ENCODE data around the gene FXYD3.
A peak's percentile ranks its signal among the peaks of the same experiment; 100 is the strongest.
"Not testable (repeated sequence)": the region's sequence is repeated elsewhere in the genome, so short reads cannot be mapped to it uniquely, and the experiment has no call there.

The FXYD3 gene

GRCh38 chr19:35125749-35126623 lies 10.4 kb downstream of the FXYD3 start:
- no peak for DNase-seq

DNA sequence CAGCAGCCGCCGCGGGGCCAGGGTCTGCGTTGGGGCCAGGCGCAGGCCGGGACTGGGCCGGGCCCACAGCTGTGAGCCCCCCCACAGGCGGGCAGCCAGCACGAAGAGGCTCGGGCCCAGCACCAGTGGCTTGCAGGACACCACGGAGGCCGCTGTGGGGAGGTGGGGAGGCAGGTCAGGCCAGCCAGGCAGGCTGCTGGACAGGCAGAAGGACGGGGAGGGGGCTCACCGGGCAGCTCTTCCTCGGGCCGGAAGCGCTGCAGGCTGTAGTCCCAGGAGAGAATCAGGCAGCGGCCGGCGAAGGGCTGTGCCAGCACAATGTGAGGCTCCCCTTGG lies 11.0 kb downstream of the FXYD3 start:
- no peak for DNase-seq

DNA sequence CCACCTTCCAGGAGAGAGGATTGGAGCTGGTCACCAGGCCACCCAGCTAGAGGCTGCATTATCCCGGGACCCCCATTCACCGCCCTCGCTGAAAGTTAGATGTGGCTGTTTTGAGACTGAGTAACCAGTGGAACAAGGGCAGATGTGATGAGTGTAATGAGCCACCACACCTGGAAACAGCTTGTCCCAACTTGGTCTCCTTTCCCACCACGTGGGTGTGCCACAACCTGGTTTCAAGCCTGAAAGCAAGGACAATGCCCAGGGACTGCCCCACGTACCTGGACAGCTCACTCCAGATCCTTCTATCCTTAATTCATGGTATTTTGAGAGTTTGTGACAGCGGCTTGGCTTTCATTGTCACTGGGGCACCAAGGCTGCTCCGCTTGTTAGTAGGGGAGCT lies 12.2 kb downstream of the FXYD3 start:
- no peak for DNase-seq

DNA sequence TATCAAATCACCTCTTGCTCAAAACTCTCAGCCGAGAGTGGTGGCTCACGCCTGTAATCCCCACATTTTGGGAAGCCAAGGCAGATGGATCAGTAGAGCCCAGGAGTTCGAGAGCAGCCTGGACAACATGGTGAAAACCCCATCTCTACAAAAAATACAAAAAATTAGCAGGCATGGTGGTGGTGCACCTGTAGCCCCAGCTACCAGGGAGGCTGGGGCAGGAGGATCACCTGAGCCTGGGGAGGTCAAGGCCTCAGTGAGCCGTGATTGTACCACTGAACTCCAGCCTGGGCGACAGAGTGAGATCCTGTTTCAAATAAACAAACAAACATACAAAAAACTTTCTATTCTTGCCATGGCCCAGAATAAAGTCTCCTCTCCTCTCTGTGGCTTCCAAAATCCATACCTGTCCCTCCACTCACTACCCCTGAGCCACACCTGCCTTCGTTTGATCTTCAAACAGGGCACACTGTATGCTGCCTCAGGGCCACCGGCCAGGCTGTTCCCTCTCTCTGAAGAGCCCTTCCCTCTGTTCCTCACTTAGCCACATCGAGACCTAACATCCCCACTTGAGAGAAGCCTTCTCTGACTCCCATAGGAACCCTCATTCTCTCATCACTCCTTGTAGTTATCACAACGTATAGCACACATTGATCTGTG lies 12.9 kb downstream of the FXYD3 start:
- DNase-seq, result no peak

- not testable (repeated sequence) for DNase-seq
These were observed 14.2 kb downstream of the FXYD3 start for GRCh38 chr19:35129724-35130274.

- DNase-seq, result no peak
These were observed 15.4 kb downstream of the FXYD3 start for GRCh38 chr19:35130761-35131720.

DNA sequence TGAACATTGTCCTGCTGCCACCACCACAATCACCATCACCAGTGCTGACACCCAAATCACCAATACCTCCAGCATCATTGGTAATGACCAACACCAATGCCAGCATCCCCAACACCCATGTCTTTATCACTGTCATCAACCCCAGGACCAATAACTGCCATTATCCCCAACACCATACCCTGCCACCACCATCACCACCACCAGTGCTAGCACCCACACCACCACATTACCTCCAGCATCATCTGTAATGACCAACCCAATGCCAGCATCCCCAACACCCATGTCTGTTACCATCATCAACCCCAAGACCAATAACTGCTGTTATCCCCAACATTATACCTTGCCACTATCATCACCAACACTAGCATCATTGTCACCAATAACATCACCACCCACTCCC lies 16.6 kb downstream of the FXYD3 start:
- DNase-seq, result no peak

GRCh38 chr19:35133826-35134225 lies 18.2 kb downstream of the FXYD3 start:
- DNase-seq, result no peak

GRCh38 chr19:35134601-35135242 lies 19.1 kb downstream of the FXYD3 start, which contains the start of gene LGI4:
Gene LGI4, minus strand, starts transcription at chr19:35135059. Its CDS starts 379 bp downstream, at chr19:35134680.
- DNase-seq, result no peak

GRCh38 chr19:35135389-35135909 lies 19.8 kb downstream of the FXYD3 start:
- DNase-seq, result peak; percentile 73 to 85 (median 83)

GRCh38 chr19:35136231-35136630 lies 20.6 kb downstream of the FXYD3 start:
- DNase-seq, result no peak

GRCh38 chr19:35136977-35137702 lies 21.5 kb downstream of the FXYD3 start:
- no peak for DNase-seq

- no peak for DNase-seq
These were observed 22.8 kb downstream of the FXYD3 start, which contains the start of gene FXYD1 for GRCh38 chr19:35138305-35138892. Gene FXYD1, plus strand, starts transcription at chr19:35138824. Its CDS starts 1,256 bp downstream, at chr19:35140080.

- no peak for DNase-seq
These were observed 24.8 kb downstream of the FXYD3 start for GRCh38 chr19:35140207-35140961.

DNA sequence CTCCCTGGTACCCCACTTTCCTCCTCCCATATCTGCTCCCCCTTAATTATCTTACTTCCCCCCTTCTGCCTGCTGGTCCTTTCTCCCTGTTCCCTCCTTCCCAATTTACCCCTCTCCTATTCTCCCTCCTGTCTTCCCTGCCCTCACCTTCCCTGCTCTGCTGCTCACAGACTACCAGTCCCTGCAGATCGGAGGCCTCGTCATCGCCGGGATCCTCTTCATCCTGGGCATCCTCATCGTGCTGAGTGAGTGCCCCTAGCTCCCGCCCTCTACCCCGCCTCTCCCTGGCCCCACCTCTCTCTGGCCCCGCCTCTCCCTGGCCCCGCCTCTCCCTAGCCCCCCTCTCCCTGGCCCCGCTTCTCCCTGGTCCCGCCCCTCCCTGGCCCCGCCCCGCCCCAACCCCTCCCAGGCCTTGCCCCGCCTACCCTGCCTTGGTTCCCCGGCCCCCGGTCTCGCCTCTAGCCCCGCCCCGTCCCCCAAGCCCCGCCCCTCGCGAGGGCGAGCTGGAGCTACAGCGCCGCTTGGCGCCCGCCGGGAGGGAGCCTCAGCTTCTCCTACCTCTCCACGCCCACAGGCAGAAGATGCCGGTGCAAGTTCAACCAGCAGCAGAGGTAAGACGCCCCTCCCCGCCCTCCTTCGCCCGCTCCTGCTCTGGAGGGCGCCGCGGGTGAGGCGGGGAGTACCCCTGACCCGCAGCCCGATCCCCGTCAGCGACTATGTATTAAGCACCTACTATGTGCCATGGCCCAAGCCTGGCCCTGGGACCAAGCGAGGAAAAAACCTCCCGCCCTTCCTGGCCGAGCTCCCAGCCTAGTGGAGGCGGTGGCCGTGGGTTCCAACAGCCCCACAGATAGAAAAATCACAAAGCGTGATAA lies 25.6 kb downstream of the FXYD3 start:
- peak; percentile 87 to 98 (median 93) for DNase-seq

GRCh38 chr19:35141837-35142605 lies 26.4 kb downstream of the FXYD3 start:
- DNase-seq, result peak in 2 of 3 donors; percentile 57 to 62

DNA sequence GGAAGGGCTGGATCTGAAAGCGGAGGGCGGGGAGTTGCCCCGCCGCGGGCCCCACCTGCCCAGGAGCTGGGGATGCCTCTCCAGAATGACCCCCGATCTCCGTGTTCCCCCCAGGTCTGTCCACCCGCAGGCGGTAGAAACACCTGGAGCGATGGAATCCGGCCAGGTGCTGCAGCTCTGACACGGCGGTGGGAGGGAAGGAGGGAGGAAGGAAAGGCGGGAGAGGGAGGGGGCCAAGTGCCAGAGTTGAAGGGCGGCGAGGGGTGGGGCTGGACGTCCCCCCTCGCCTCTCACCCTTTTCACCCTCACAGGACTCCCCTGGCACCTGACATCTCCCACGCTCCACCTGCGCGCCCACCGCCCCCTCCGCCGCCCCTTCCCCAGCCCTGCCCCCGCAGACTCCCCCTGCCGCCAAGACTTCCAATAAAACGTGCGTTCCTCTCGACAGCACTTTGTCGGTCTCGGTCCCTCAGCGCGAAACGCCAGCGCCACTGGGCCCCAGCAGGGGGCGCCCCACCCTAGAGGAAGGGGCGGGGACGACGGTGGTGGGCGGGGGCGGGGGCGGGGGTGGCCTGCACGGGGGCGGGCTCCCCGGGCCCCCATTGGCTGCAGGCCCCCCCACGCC lies 27.1 kb downstream of the FXYD3 start:
- DNase-seq, result peak; percentile 50 to 81 (median 64)
